ENCODE results near the gene SLC6A7. TPM values are rescaled to one million over a fixed set of nuclear protein-coding genes. Genes with fewer than 3 reads are reported as not detected.
A peak's percentile ranks its signal among the peaks of the same experiment; 100 is the strongest.

SLC6A7 gene
- total and polyA plus RNA-seq, 8 donors: not detected

DNA sequence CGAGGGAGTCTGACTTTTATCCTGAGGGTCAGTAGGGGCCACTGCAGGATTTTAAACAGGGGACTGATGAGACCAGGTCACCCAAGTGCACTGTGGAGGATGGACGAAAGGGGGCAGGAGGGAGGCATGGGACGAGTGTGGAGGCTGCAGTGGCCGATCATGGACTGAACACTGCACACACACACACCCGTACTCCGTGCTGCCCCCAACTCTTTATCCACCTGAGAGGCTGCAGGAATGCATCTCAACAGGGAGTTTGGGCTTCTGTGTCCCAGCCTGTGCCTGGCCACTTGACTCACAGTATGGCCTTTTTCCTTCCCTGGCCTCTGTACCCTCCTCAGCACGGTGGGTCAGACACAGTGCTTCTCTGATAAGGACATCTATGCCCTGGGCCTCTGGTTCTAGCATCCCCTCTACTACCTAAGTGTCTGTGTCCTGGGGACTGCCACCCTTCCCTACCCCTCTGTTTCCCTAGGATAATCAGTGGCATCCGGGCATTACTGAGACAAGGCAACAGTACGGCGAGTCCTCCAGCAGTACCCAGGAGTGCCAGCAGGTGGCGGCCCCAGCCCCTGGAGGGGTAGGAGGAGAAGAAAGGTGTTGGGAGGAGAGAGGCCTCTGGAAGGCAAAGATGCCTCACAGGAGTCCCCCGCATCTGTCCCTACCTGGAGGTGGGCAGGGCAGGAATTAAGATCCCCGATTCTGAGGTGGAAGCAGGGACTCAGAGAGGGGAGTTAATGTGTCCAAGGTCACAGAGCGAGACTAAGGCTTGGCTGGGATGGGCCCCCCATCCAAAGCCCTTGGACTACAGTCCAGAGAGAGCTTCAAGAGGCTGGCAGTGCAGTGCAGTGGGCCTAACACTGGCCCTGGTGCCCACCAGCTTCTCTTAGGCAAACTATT lies 28.4 kb upstream of the SLC6A7 start:
- Histone ChIP-seq H3K27me3 (no peaks in the 10 kb centered on the region), H3K4me3 (no peak overlapping the region), H3K9me3 (no peaks in the 10 kb centered on the region), H3K36me3 (no peaks in the 10 kb centered on the region), H3K27ac (no peak overlapping the region), H3K4me1 (no peaks in the 10 kb centered on the region)
- FAIRE-seq (no peak), DNase-seq (peak; percentile 62 to 98 (median 84)), ATAC-seq (peak; percentile 88 to 92 (median 90))
- intact Hi-C loops (cut with DNase I): loop anchor here in 2 of 3 donors (5.0 to 10.0 kb wide), 2 partner anchors 56 to 273 kb away; no protein-coding TSS in a partner anchor
- TF ChIP-seq, protein P1, sequence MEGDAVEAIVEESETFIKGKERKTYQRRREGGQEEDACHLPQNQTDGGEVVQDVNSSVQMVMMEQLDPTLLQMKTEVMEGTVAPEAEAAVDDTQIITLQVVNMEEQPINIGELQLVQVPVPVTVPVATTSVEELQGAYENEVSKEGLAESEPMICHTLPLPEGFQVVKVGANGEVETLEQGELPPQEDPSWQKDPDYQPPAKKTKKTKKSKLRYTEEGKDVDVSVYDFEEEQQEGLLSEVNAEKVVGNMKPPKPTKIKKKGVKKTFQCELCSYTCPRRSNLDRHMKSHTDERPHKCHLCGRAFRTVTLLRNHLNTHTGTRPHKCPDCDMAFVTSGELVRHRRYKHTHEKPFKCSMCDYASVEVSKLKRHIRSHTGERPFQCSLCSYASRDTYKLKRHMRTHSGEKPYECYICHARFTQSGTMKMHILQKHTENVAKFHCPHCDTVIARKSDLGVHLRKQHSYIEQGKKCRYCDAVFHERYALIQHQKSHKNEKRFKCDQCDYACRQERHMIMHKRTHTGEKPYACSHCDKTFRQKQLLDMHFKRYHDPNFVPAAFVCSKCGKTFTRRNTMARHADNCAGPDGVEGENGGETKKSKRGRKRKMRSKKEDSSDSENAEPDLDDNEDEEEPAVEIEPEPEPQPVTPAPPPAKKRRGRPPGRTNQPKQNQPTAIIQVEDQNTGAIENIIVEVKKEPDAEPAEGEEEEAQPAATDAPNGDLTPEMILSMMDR (IDR thresholded peaks at IDR 0.05): peak; percentile 82 to 89 (median 86)
- 26 to 28% methylated on average over 14 of the region's 14 CpGs for WGBS, 2 donors

GRCh38 chr5:150162142-150162513 lies 27.7 kb upstream of the SLC6A7 start:
- Histone ChIP-seq H3K4me3 (no peak overlapping the region), H3K27me3 (peaks cover 0 to 1% (median 0%) of the 10 kb centered on the region in 4 donors), H3K27ac (no peak overlapping the region), H3K9me3 (no peaks in the 10 kb centered on the region), H3K4me1 (no peaks in the 10 kb centered on the region), H3K36me3 (no peaks in the 10 kb centered on the region)
- DNase-seq: no peak
- ATAC-seq: no peak
- intact Hi-C loops (cut with DNase I): loop anchor here in 2 of 3 donors (5.0 to 10.0 kb wide), 2 partner anchors 55 to 273 kb away; no protein-coding TSS in a partner anchor
- TF ChIP-seq, protein P1 (IDR thresholded peaks at IDR 0.05): no peak
- 86 to 89% methylated on average over 3 of the region's 3 CpGs for WGBS, 2 donors
- no peak for FAIRE-seq

DNA sequence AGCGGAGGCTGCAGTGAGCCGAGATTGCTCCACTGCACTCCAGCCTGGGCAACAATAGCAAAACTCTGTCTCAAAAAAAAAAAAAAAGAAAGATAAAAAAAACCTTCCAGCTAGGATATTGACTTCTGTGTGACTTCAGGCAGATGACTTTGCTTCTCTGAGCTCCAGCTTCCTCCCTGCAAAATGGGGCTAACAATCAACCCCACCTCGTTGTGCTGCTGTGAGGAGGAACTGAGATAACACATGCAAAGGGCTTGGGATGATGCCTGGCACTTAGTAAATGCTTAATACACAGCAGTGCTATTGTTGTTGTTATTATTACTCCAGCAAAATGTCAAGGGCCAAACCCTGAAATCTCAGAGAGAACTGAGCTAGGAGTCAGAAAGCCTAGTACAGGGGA lies 26.8 kb upstream of the SLC6A7 start:
- FAIRE-seq (no peak), ATAC-seq (no peak), DNase-seq (no peak)
- Histone ChIP-seq H3K4me1 (no peaks in the 10 kb centered on the region), H3K36me3 (no peaks in the 10 kb centered on the region), H3K27me3 (peaks cover 0 to 4% (median 0%) of the 10 kb centered on the region in 4 donors), H3K27ac (no peak overlapping the region), H3K4me3 (no peak overlapping the region), H3K9me3 (no peaks in the 10 kb centered on the region)
- TF ChIP-seq, protein P1 (IDR thresholded peaks at IDR 0.05): no peak
- intact Hi-C loops (cut with DNase I): loop anchor here in 2 of 3 donors (5.0 to 10.0 kb wide), 2 partner anchors 54 to 272 kb away; no protein-coding TSS in a partner anchor
- WGBS, 2 donors: 64 to 65% methylated on average over 3 of the region's 3 CpGs

DNA sequence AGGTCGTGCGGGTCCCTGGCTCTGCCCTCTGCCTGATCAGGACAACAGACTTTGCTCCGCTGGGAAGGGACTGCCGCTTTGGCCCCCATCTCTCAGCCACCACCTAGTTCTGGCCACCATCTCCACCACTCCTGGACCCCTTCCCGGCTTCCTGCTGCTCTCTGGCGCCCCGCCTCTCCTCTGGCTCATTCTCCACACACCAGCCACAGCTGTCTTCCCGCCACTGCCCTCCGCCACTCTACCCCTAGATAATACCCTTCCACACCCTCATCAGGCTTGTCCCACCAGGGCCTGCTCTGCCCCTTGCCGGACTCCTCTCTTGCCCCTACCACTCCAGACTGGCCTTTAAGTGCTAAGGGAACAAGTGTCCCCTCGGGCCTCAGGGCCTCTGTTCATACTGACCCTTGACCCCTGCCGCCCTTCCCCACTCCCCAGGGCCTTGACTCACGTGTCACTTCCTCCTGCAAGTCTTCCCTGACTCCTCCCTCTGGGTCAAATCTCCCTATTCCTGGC lies 26.3 kb upstream of the SLC6A7 start:
- no peak for FAIRE-seq
- no peaks in the 10 kb centered on the region for H3K4me1 ChIP-seq

More for the DNA sequence above, 26.3 kb upstream of the SLC6A7 start:
- H3K36me3 ChIP-seq: no peaks in the 10 kb centered on the region
- WGBS, 2 donors: 78 to 81% methylated on average over 13 of the region's 13 CpGs
- H3K4me3 ChIP-seq: no peak overlapping the region
- H3K27ac ChIP-seq: no peak overlapping the region
- no peaks in the 10 kb centered on the region for H3K9me3 ChIP-seq
- intact Hi-C loops (cut with DNase I): loop anchor here in 2 of 3 donors (5.0 to 10.0 kb wide), 2 partner anchors 54 to 271 kb away; no protein-coding TSS in a partner anchor
- DNase-seq: no peak
- ATAC-seq: no peak
- TF ChIP-seq, protein P1 (IDR thresholded peaks at IDR 0.05): no peak
- H3K27me3 ChIP-seq: peaks cover 0 to 4% (median 0%) of the 10 kb centered on the region in 4 donors

All from pancreas (tissue), 10 donors.